ENCODE measurements around the gene GTF2A1.

Gene GTF2A1

DNA sequence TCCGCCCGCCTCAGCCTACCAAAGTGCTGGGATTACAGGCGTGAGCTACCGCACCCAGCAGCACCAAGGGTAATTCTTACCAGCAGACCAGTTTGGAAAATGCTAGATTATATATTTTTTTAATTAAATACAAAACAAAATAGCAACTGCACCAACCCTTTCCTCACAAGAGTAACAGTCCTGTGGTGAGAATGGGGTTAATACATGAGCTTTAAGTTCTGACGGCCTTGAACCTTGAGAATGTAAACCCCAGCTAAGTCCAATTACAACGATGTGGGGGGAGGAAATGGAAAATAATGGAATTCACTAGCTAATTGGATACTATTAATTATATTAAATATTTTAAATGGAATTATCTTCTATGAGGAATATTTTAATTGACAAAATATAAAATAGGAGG is 82.3 kb downstream of the GTF2A1 start:
- no peak for DNase-seq

DNA sequence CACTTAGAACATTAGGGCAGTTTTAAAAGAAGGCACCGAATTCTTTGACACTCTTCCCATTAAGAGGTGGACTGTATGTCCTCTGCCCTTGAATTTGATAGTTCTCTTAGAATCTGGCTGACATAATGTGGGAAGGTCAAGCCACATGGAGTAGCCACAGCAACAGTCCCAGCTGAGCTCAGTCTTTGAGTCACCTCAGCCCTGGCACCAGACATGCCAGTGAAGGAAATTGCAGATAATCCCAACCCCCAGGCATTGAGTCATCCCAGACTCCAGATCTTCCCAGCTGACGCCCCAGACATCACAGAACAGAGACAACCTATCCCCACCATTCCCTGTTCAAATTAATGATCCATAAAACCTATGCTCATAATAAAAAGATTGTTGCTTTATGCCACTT is 83.4 kb downstream of the GTF2A1 start:
- DNase-seq = no peak

- DNase-seq = no peak
Observed at GRCh38 chr14:81133400-81133799, 87.4 kb downstream of the GTF2A1 start.

GRCh38 chr14:81132468-81132867 is 88.3 kb downstream of the GTF2A1 start:
- DNase-seq = no peak

DNA sequence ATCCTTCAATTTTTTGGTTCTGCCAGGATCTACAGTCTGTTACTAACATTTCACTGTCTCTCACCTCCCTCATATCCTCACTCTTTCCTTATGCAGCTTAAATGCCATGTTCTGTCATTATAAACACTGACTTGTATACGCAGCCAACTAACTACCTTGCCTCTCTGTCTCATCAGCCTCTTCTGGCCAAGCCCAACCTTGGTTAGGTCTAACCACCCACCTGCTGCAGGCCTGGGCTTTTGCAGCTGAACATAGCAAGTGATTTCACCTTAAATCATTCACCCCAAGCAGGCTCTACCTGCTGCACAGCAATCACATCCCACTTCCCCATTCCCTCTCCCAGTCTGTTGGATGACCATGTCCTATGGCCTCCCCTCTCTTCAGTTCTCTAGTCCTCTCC is 91.5 kb downstream of the GTF2A1 start:
- no peak for DNase-seq

DNA sequence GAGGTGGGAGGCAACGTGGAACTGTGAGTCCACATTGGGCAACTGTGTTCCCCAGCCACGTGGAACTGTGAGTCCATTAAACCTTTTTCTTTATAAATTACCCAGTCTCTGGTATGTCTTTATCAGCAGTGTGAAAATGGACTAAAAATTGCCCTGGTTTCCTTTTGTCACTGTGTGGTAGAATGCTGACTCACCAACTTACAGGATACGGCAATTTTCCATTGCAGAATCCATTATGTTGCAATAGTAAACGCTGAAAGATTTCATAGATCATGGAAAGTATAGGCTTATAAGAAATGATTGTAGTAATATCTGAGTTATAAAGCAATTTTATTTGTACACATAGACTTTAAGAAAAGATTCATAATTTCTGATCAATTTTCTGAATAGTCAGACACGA is 93.0 kb downstream of the GTF2A1 start:
- DNase-seq = no peak

- DNase-seq = no peak
Observed at GRCh38 chr14:81125536-81125935, 95.2 kb downstream of the GTF2A1 start.

All from right kidney (tissue), 1 donor.